Measurements from ENCODE around the gene ERCC1. TPM values are rescaled to one million over a fixed set of nuclear protein-coding genes. Genes with fewer than 3 reads are reported as not detected.
A peak's percentile ranks its signal among the peaks of the same experiment; 100 is the strongest.

The ERCC1 gene
- total and polyA plus RNA-seq, 4 donors, result 19.2 to 28.7 (median 22.0) TPM

- DNase-seq (ENCODE audit: low spot score), result no peak
- peak overlapping the region; percentile 51 to 93 (median 67) for H3K4me3 ChIP-seq (ENCODE audit: low read depth in 1 of 3, low read length in 3 of 3)
- no peaks in the 10 kb centered on the region for H3K9me3 ChIP-seq (ENCODE audit: control insufficient read depth in 4 of 4, low read length in 3 of 4)
- H3K27ac ChIP-seq (ENCODE audit: low read depth in 1 of 2, low read length in 2 of 2), result peak overlapping the region; percentile 86 to 92
- TF ChIP-seq HNF4G (IDR thresholded peaks at IDR 0.05) (no peak), EGR1 (IDR thresholded peaks at IDR 0.05; ENCODE audit: low read depth in 2 of 2) (no peak), HNF4A (conservative IDR thresholded peaks at IDR 0.05) (no peak), JUND (IDR thresholded peaks at IDR 0.05) (no peak), GABPA (IDR thresholded peaks at IDR 0.05 in 1 of 2, conservative IDR thresholded peaks at IDR 0.05 in 1 of 2) (no peak), REST (IDR thresholded peaks at IDR 0.05) (no peak), SP1 (IDR thresholded peaks at IDR 0.05) (no peak), FOXA2 (IDR thresholded peaks at IDR 0.05) (no peak), TAF1 (conservative IDR thresholded peaks at IDR 0.05) (no peak), FOXA1 (IDR thresholded peaks at IDR 0.05) (no peak), RAD21 (IDR thresholded peaks at IDR 0.05) (no peak), NR2F2 (IDR thresholded peaks at IDR 0.05) (no peak)
- TF ChIP-seq, protein P1, sequence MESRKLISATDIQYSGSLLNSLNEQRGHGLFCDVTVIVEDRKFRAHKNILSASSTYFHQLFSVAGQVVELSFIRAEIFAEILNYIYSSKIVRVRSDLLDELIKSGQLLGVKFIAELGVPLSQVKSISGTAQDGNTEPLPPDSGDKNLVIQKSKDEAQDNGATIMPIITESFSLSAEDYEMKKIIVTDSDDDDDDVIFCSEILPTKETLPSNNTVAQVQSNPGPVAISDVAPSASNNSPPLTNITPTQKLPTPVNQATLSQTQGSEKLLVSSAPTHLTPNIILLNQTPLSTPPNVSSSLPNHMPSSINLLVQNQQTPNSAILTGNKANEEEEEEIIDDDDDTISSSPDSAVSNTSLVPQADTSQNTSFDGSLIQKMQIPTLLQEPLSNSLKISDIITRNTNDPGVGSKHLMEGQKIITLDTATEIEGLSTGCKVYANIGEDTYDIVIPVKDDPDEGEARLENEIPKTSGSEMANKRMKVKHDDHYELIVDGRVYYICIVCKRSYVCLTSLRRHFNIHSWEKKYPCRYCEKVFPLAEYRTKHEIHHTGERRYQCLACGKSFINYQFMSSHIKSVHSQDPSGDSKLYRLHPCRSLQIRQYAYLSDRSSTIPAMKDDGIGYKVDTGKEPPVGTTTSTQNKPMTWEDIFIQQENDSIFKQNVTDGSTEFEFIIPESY (IDR thresholded peaks at IDR 0.05), result no peak
- TF ChIP-seq, protein P2, sequence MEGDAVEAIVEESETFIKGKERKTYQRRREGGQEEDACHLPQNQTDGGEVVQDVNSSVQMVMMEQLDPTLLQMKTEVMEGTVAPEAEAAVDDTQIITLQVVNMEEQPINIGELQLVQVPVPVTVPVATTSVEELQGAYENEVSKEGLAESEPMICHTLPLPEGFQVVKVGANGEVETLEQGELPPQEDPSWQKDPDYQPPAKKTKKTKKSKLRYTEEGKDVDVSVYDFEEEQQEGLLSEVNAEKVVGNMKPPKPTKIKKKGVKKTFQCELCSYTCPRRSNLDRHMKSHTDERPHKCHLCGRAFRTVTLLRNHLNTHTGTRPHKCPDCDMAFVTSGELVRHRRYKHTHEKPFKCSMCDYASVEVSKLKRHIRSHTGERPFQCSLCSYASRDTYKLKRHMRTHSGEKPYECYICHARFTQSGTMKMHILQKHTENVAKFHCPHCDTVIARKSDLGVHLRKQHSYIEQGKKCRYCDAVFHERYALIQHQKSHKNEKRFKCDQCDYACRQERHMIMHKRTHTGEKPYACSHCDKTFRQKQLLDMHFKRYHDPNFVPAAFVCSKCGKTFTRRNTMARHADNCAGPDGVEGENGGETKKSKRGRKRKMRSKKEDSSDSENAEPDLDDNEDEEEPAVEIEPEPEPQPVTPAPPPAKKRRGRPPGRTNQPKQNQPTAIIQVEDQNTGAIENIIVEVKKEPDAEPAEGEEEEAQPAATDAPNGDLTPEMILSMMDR (IDR thresholded peaks at IDR 0.05; ENCODE audit: low read depth, low read length, missing input control), result no peak
- H3K9ac ChIP-seq (ENCODE audit: low read depth in 1 of 2, low read length in 2 of 2), result peak overlapping the region; percentile 90
- 1% methylated on average over 31 of the region's 31 CpGs for WGBS
- H3K27me3 ChIP-seq (ENCODE audit: control insufficient read depth in 4 of 4, insufficient read depth in 4 of 4, low read length in 3 of 4), result peaks cover 0 to 4% (median 2%) of the 10 kb centered on the region in 4 donors
- no peaks in the 10 kb centered on the region for H3K36me3 ChIP-seq (ENCODE audit: control insufficient read depth in 4 of 4, insufficient read depth in 3 of 4, low read depth in 1 of 4, low read length in 3 of 4)
- H3K4me1 ChIP-seq (ENCODE audit: control insufficient read depth in 4 of 4, insufficient read depth in 4 of 4, low read length in 3 of 4), result peaks cover 8 to 46% (median 21%) of the 10 kb centered on the region in 4 donors
Measured at GRCh38 chr19:45468159-45468651, 44.5 kb upstream of the ERCC1 start.

- TF ChIP-seq ATF3 (IDR thresholded peaks at IDR 0.05) (peak; percentile 53), TAF1 (conservative IDR thresholded peaks at IDR 0.05) (peak; percentile 95), SP1 (IDR thresholded peaks at IDR 0.05) (peak; percentile 42), EGR1 (IDR thresholded peaks at IDR 0.05; ENCODE audit: low read depth in 2 of 2) (no peak), NR2F2 (IDR thresholded peaks at IDR 0.05) (no peak), JUND (IDR thresholded peaks at IDR 0.05) (peak; percentile 14 to 71), GABPA (IDR thresholded peaks at IDR 0.05 in 1 of 2, conservative IDR thresholded peaks at IDR 0.05 in 1 of 2) (peak in 1 of 2 donors; percentile 11)
- peak; percentile 89 for DNase-seq (ENCODE audit: low spot score)
- Histone ChIP-seq H3K4me3 (ENCODE audit: low read depth in 1 of 3, low read length in 3 of 3) (peak within 1 kb of the TSS; percentile 51 to 93 (median 67)), H3K4me1 (ENCODE audit: control insufficient read depth in 4 of 4, insufficient read depth in 4 of 4, low read length in 3 of 4) (peaks cover 8 to 42% (median 21%) of the 10 kb centered on the region in 4 donors), H3K27me3 (ENCODE audit: control insufficient read depth in 4 of 4, insufficient read depth in 4 of 4, low read length in 3 of 4) (peaks cover 0 to 4% (median 0%) of the 10 kb centered on the region in 4 donors), H3K27ac (ENCODE audit: low read depth in 1 of 2, low read length in 2 of 2) (peak within 1 kb of the TSS; percentile 86 to 92), H3K9me3 (ENCODE audit: control insufficient read depth in 4 of 4, low read length in 3 of 4) (no peaks in the 10 kb centered on the region), H3K36me3 (ENCODE audit: control insufficient read depth in 4 of 4, insufficient read depth in 3 of 4, low read depth in 1 of 4, low read length in 3 of 4) (no peaks in the 10 kb centered on the region), H3K9ac (ENCODE audit: low read depth in 1 of 2, low read length in 2 of 2) (peak within 1 kb of the TSS; percentile 90)
- under 1% methylated on average over 56 of the region's 56 CpGs for WGBS
Measured at GRCh38 chr19:45467456-45468158, 43.9 kb upstream of the ERCC1 start, which contains the start of gene FOSB. Gene FOSB (plus strand): TSS chr19:45467996. CDS start chr19:45468587, 591 bp downstream.
